HEK293 (cell line): ENCODE results near the gene PGAP6.
A peak's percentile ranks its signal among the peaks of the same experiment; 100 is the strongest.

ENCODE experiments used
- EGR2 ChIP-seq: fragments of 450-650 bp; formaldehyde crosslinking; IDR thresholded peaks from 2 replicates; pipeline ENCODE4 v1.5.1; 2016; ENCODE audit warnings: low read depth, missing biosample characterization, missing genetic modification characterization
- HOXC10 ChIP-seq: sonication (generic); formaldehyde crosslinking; IDR thresholded peaks from 2 replicates; pipeline ENCODE4 v1.8.1; 2023; ENCODE audit warnings: mild to moderate bottlenecking, missing genetic modification reagents
- OVOL3 ChIP-seq: fragments of 450-650 bp; formaldehyde crosslinking; IDR thresholded peaks from 2 replicates; pipeline ENCODE4 v1.5.1; 2016; ENCODE audit warnings: missing biosample characterization, missing genetic modification characterization
- SP3 ChIP-seq: fragments of 450-650 bp; formaldehyde crosslinking; IDR thresholded peaks from 2 replicates; pipeline ENCODE4 v1.5.1; 2016; ENCODE audit warnings: missing biosample characterization, missing genetic modification characterization
- TCF7L2 ChIP-seq: IDR thresholded peaks from 2 replicates; pipeline ENCODE4 v1.6.1; 2011; ENCODE audit warnings: low read depth, mild to moderate bottlenecking, inconsistent platforms, low read length, moderate library complexity, borderline replicate concordance
- ZBTB1 ChIP-seq: fragments of 450-650 bp; formaldehyde crosslinking; IDR thresholded peaks from 2 replicates; pipeline ENCODE4 v1.5.1; 2016; ENCODE audit warnings: missing biosample characterization, missing genetic modification characterization
- ZBTB10 ChIP-seq: fragments of 450-650 bp; formaldehyde crosslinking; IDR thresholded peaks from 2 replicates; pipeline ENCODE4 v1.5.1; 2016; ENCODE audit warnings: missing biosample characterization, missing genetic modification characterization
- ZIC2 ChIP-seq: fragments of 450-650 bp; formaldehyde crosslinking; IDR thresholded peaks from 2 replicates; pipeline ENCODE4 v1.5.1; 2016; ENCODE audit warnings: missing biosample characterization, missing genetic modification characterization
- ZNF140 ChIP-seq: fragments of 450-650 bp; formaldehyde crosslinking; IDR thresholded peaks from 2 replicates; pipeline ENCODE4 v1.5.1; 2016; ENCODE audit warnings: missing biosample characterization, missing genetic modification characterization
- ZNF146 ChIP-seq: fragments of 450-650 bp; formaldehyde crosslinking; IDR thresholded peaks from 2 replicates; pipeline ENCODE4 v1.5.1; 2016; ENCODE audit warnings: missing biosample characterization, missing genetic modification characterization
- ZNF16 ChIP-seq: fragments of 450-650 bp; formaldehyde crosslinking; IDR thresholded peaks from 2 replicates; pipeline ENCODE4 v1.5.1; 2016; ENCODE audit warnings: low read depth, missing biosample characterization, missing genetic modification characterization
- ZNF214 ChIP-seq: fragments of 450-650 bp; formaldehyde crosslinking; IDR thresholded peaks from 2 replicates; pipeline ENCODE4 v1.5.1; 2017; ENCODE audit warnings: missing biosample characterization, mild to moderate bottlenecking, missing genetic modification characterization, borderline replicate concordance
- ZNF223 ChIP-seq: fragments of 450-650 bp; formaldehyde crosslinking; IDR thresholded peaks from 2 replicates; pipeline ENCODE4 v1.5.1; 2016; ENCODE audit warnings: missing biosample characterization, missing genetic modification characterization
- ZNF37A ChIP-seq: fragments of 450-650 bp; IDR thresholded peaks from 2 replicates; pipeline ENCODE4 v1.5.1; 2018; ENCODE audit warnings: missing biosample characterization, missing genetic modification characterization
- ZNF391 ChIP-seq: fragments of 450-650 bp; formaldehyde crosslinking; IDR thresholded peaks from 2 replicates; pipeline ENCODE4 v1.5.1; 2016; ENCODE audit warnings: low read depth, missing biosample characterization, missing genetic modification characterization, borderline replicate concordance
- ZNF473 ChIP-seq: fragments of 450-650 bp; formaldehyde crosslinking; IDR thresholded peaks from 2 replicates; pipeline ENCODE4 v1.5.1; 2017; ENCODE audit warnings: missing biosample characterization, missing genetic modification characterization
- ZNF48 ChIP-seq: fragments of 450-650 bp; formaldehyde crosslinking; IDR thresholded peaks from 2 replicates; pipeline ENCODE4 v1.5.1; 2016; ENCODE audit warnings: missing biosample characterization, missing genetic modification characterization
- ZNF501 ChIP-seq: fragments of 450-650 bp; formaldehyde crosslinking; IDR thresholded peaks from 2 replicates; pipeline ENCODE4 v1.5.1; 2016; ENCODE audit warnings: missing biosample characterization, missing genetic modification characterization
- ZNF548 ChIP-seq: fragments of 450-650 bp; formaldehyde crosslinking; IDR thresholded peaks from 2 replicates; pipeline ENCODE4 v1.5.1; 2016; ENCODE audit warnings: missing biosample characterization, missing genetic modification characterization
- ZNF600 ChIP-seq: fragments of 450-650 bp; formaldehyde crosslinking; IDR thresholded peaks from 2 replicates; pipeline ENCODE4 v1.5.1; 2016; ENCODE audit warnings: missing biosample characterization, missing genetic modification characterization
- ZNF624 ChIP-seq: fragments of 450-650 bp; formaldehyde crosslinking; IDR thresholded peaks from 2 replicates; pipeline ENCODE4 v1.5.1; 2017; ENCODE audit warnings: missing biosample characterization, missing genetic modification characterization
- ZNF707 ChIP-seq: fragments of 450-650 bp; formaldehyde crosslinking; IDR thresholded peaks from 2 replicates; pipeline ENCODE4 v1.5.1; 2016; ENCODE audit warnings: missing biosample characterization, missing genetic modification characterization
- ZNF76 ChIP-seq: fragments of 450-650 bp; formaldehyde crosslinking; IDR thresholded peaks from 2 replicates; pipeline ENCODE4; 2016; ENCODE audit warnings: low read depth, missing biosample characterization, missing genetic modification characterization, borderline replicate concordance
- ZSCAN4 ChIP-seq: fragments of 450-650 bp; formaldehyde crosslinking; IDR thresholded peaks from 2 replicates; pipeline ENCODE4 v1.5.1; 2017; ENCODE audit warnings: missing biosample characterization, missing genetic modification characterization
- TF ChIP-seq, protein P1 (sequence below): fragments of 450-650 bp; formaldehyde crosslinking; IDR thresholded peaks from 2 replicates; pipeline ENCODE4 v1.5.1; 2016; ENCODE audit warnings: missing biosample characterization, missing genetic modification characterization
- TF ChIP-seq, protein P2 (sequence below): fragments of 450-650 bp; formaldehyde crosslinking; IDR thresholded peaks from 2 replicates; pipeline ENCODE4 v1.5.1; 2016; ENCODE audit warnings: missing biosample characterization, missing genetic modification characterization
- TF ChIP-seq, protein P3 (sequence below): fragments of 450-650 bp; formaldehyde crosslinking; IDR thresholded peaks from 2 replicates; pipeline ENCODE4 v1.5.1; 2017; ENCODE audit warnings: missing biosample characterization, missing genetic modification characterization

PGAP6 gene

DNA sequence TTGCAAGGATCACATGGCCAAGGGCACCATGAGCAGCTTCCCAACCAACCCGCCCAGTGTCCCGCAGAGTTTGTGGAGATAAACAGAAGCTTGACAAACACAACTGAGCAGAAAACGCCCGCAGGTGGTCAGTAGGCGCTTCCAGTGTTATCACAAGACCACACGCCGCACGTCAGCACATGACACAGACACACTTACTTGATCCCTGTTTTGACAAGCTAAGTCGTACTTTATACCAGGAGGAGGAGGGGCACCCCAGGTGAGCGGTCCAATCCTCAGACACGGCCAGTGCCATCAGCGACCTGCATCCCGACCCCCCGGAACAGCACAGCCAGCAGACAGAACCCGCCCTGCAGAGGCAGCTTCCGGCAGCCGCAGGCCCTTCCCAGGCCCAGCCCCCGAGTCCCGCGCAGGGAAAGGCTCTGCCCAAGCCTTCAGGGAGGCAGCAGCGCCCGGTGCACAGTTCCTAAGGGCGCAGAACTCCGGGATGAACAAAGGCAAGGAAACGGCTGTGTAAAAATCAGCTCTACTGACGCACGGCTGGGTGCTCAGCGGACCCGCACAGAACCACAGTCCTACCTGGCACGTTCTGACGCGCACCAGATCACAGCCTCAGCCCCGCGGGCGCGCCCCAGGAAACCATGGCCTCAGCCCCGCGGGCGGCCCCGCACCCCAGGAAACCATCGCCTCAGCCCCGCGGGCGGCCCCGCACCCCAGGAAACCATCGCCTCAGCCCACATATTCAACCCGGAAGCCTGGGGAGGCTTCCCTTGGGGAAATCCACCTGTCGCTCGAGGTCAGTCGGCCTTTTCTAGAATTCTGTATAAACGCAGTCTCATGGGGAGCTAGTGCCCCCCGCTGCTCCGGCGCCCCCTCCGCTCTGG is 57.1 kb downstream of the PGAP6 start (continued):
- peak; percentile 44 for TF ChIP-seq SP3 (tag by site-specific recombination)
- no peak for TF ChIP-seq ZNF223 (tag by site-specific recombination)
- no peak for TF ChIP-seq ZNF624
- TF ChIP-seq, protein P1, sequence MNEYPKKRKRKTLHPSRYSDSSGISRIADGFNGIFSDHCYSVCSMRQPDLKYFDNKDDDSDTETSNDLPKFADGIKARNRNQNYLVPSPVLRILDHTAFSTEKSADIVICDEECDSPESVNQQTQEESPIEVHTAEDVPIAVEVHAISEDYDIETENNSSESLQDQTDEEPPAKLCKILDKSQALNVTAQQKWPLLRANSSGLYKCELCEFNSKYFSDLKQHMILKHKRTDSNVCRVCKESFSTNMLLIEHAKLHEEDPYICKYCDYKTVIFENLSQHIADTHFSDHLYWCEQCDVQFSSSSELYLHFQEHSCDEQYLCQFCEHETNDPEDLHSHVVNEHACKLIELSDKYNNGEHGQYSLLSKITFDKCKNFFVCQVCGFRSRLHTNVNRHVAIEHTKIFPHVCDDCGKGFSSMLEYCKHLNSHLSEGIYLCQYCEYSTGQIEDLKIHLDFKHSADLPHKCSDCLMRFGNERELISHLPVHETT: peak; percentile 93
- no peak for TF ChIP-seq TCF7L2
- no peak for TF ChIP-seq ZBTB1 (tag by site-specific recombination)
- peak; percentile 42; the same call in 1 of the 2 replicates for TF ChIP-seq ZNF76 (tag by site-specific recombination)
- TF ChIP-seq EGR2: peak; percentile 90
- TF ChIP-seq ZNF707 (tag by site-specific recombination): peak; percentile 52; the same call in 1 of the 2 replicates
- TF ChIP-seq ZNF548 (tag by site-specific recombination): no peak
- 0 out of 2 replicates have a peak, but pooled peaks have one; percentile 28 for TF ChIP-seq OVOL3 (tag by site-specific recombination)
- TF ChIP-seq ZIC2 (tag by site-specific recombination): peak; percentile 97
- TF ChIP-seq ZNF146 (tag by site-specific recombination): peak; percentile 50
- no peak for TF ChIP-seq ZNF16 (tag by site-specific recombination)
- TF ChIP-seq ZNF48 (tag by site-specific recombination): no peak
- TF ChIP-seq HOXC10: no peak
- TF ChIP-seq, protein P2, sequence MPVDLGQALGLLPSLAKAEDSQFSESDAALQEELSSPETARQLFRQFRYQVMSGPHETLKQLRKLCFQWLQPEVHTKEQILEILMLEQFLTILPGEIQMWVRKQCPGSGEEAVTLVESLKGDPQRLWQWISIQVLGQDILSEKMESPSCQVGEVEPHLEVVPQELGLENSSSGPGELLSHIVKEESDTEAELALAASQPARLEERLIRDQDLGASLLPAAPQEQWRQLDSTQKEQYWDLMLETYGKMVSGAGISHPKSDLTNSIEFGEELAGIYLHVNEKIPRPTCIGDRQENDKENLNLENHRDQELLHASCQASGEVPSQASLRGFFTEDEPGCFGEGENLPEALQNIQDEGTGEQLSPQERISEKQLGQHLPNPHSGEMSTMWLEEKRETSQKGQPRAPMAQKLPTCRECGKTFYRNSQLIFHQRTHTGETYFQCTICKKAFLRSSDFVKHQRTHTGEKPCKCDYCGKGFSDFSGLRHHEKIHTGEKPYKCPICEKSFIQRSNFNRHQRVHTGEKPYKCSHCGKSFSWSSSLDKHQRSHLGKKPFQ (tag by site-specific recombination): peak; percentile 76
- peak; percentile 94 for TF ChIP-seq ZNF600
- peak; percentile 70; the same call in 1 of the 2 replicates for TF ChIP-seq ZNF391 (tag by site-specific recombination)
- TF ChIP-seq ZNF473 (tag by site-specific recombination): no peak
- peak; percentile 56 for TF ChIP-seq ZSCAN4 (tag by site-specific recombination)
- TF ChIP-seq, protein P3, sequence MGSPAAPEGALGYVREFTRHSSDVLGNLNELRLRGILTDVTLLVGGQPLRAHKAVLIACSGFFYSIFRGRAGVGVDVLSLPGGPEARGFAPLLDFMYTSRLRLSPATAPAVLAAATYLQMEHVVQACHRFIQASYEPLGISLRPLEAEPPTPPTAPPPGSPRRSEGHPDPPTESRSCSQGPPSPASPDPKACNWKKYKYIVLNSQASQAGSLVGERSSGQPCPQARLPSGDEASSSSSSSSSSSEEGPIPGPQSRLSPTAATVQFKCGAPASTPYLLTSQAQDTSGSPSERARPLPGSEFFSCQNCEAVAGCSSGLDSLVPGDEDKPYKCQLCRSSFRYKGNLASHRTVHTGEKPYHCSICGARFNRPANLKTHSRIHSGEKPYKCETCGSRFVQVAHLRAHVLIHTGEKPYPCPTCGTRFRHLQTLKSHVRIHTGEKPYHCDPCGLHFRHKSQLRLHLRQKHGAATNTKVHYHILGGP: no peak
- no peak for TF ChIP-seq ZNF501 (tag by site-specific recombination)
- no peak for TF ChIP-seq ZNF214 (tag by site-specific recombination)
- TF ChIP-seq ZNF37A (tag by site-specific recombination): no peak
- TF ChIP-seq ZNF140: no peak
- TF ChIP-seq ZBTB10 (tag by site-specific recombination): no peak
